Inflammatory macrophage treated with lipopolysaccharide for 1 hour (primary cell): ENCODE data around the gene COMMD10.

Experiments used
- DNase-seq, 2 donors: peaks; one replicate each; pipeline ENCODE4 v3.0.0-alpha.2; 2020 to 2022

COMMD10 gene

GRCh38 chr5:116225281-116225922 lies 140.6 kb downstream of the COMMD10 start:
- peak; percentile 55 to 61 for DNase-seq

- no peak for DNase-seq
These were observed 144.4 kb downstream of the COMMD10 start for GRCh38 chr5:116229131-116229689.

GRCh38 chr5:116231288-116231687 lies 146.5 kb downstream of the COMMD10 start:
- DNase-seq: no peak

DNA sequence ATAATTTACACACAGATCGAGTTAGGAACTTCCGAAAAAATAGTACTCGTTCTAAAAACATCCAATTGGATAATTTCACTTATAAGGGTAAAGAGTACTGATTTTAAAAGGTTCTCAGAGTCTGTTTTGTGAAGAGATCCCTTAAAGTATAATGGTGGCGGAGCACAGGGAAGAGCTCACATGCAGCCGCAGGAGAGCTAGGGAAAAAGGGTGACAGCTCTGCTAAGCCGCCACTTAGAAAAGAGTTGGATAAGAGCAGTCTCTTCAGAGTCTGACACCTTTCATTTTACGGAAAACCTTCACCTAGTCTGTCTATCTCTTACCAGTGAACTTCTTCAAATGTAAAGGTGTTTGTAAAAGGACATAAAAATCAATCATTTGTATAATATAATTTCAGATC lies 149.9 kb downstream of the COMMD10 start:
- no peak for DNase-seq

GRCh38 chr5:116237917-116238500 lies 153.2 kb downstream of the COMMD10 start:
- DNase-seq: no peak

DNA sequence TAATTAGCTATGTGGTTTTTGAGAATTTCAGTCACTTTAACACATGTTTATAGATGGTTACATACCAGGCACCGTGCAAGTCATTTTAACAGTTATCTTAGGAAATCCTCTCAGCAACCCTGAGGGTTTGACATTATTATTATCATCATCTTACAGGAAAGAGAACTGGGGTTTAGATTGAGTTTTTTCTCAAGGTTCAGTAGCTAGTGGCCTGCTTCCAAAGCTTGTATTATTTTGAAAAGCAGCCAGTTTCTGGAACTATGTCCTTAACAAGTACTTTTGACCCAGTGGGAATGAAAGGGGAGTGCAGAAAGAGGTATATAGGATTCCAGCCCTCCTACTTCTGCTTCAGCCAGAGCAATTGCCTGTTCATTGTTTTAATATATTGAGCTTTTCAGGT lies 157.5 kb downstream of the COMMD10 start:
- DNase-seq: no peak

GRCh38 chr5:116248432-116248831 lies 163.6 kb downstream of the COMMD10 start:
- DNase-seq: no peak

- no peak for DNase-seq
These were observed 164.8 kb downstream of the COMMD10 start for GRCh38 chr5:116249648-116250047.

- no peak for DNase-seq
These were observed 171.9 kb downstream of the COMMD10 start for GRCh38 chr5:116256717-116257116.

DNA sequence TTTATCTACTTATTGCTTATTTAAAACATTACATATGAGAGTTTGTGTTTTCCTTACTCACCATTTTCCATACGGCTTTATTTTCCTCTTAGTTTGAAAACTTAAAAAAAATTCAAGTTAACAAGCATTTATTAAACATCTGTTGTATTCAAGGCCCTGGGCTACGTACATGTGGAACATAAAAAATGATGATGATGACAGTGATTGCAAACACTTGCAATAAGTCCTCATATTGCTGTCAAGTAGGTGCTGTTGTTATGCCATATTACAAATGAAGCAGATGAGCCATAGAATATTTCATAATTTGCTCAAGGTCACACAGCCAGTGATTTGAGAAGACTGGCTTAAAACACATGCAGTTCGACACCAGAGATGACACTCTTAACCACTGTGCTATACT lies 180.6 kb downstream of the COMMD10 start:
- DNase-seq: no peak

DNA sequence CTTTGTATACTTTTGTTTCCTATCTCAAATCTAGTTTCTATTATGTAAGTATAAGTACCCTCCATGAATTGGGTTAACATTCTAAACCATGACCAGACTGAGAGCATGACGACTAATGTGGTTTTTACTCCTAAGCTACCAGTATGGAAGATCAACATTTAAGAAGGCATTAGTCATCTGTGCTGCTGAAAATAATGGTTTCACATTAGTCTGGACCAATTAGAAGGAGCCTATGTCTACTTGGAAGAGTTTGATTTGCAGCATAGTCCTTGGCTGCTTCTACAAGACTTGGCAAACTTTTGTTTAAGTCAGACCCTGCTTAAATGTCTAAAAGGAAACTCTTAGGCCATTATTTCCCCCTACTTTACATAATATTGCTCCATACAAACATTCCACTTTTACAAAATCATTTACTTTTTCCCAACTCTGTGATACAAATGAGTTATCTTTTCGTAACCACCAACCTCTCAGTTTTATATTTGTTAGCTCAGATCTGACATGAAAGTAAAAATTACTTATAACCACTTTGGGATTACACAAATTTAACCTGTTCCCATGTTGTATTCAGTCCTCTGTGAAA lies 186.7 kb downstream of the COMMD10 start:
- peak; percentile 45 to 51 for DNase-seq

GRCh38 chr5:116272281-116272941 lies 187.6 kb downstream of the COMMD10 start:
- no peak for DNase-seq

GRCh38 chr5:116273448-116274242 lies 188.8 kb downstream of the COMMD10 start:
- no peak for DNase-seq

DNA sequence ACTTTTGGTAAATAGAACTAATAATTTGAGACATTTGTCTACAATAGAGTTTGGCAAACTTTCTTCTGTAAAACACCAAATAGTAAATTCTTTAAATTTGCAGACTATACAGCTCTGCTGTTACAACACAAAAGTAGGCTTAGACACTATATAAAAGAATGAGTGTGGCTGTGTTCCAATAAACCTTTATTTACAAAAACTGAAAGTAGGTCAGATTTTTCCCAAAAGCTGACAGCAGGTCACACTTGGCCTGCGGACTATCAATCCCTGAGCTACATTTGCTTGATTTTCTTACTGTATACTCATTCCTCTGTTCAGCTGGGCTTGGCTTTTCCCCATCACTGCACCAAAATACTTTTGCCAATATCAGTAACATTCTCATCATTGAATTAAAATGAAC lies 189.4 kb downstream of the COMMD10 start:
- DNase-seq: no peak

DNA sequence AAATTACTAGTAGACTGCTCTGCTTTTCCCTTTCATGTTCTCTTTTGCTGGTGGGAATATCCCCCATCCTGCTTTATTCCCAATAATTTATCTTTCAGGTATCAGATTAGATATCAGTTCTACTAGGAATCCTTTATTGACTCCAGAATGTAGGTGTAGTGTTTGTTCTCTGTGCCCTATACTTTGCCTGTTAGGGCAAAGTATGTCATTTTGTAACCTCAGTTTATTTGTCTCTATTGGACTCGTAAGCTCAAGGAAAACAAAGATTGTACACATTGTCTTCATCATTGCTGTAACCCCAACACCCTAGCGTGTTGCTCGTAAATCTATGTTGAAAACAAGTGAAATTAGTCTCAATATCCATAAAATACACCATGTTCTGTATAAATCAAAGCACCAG lies 190.5 kb downstream of the COMMD10 start:
- DNase-seq: no peak

GRCh38 chr5:116276952-116277351 lies 192.1 kb downstream of the COMMD10 start:
- DNase-seq: no peak

- DNase-seq: no peak
These were observed 195.5 kb downstream of the COMMD10 start for GRCh38 chr5:116280149-116280803.

GRCh38 chr5:116281309-116281708 lies 196.5 kb downstream of the COMMD10 start:
- DNase-seq: peak; percentile 3 to 17

GRCh38 chr5:116288524-116288923 lies 203.7 kb downstream of the COMMD10 start:
- DNase-seq: no peak

- no peak for DNase-seq
These were observed 204.5 kb downstream of the COMMD10 start for GRCh38 chr5:116289276-116289675.

GRCh38 chr5:116291271-116291670 lies 206.4 kb downstream of the COMMD10 start:
- no peak for DNase-seq

- DNase-seq: no peak
These were observed 207.5 kb downstream of the COMMD10 start for GRCh38 chr5:116292321-116292720.
